B cell (primary cell): ENCODE data around the gene MAPK14. TPM values are rescaled to one million over a fixed set of nuclear protein-coding genes. Genes with fewer than 3 reads are reported as not detected.

Experiments
- ATAC-seq: fragments of 200-7000 bp; cut with Tn5 transposase; one replicate; pipeline ENCODE4 v1.10.0; 2021; ENCODE audit warnings: low read depth, mild to moderate bottlenecking, moderate number of reproducible peaks, moderate library complexity
- CTCF ChIA-PET: fragments of 350-600 bp; sonication (Branson Sonifier 250); formaldehyde crosslinking; loops from one replicate; lab custom pipeline; 2021; ENCODE audit warnings: antibody characterized with exemption, inconsistent platforms; lab: Charles Lee
- POLR2A ChIA-PET: fragments of 350-600 bp; sonication (Branson Sonifier 250); formaldehyde crosslinking; loops from one replicate; lab custom pipeline; 2021; ENCODE audit warnings: antibody characterized with exemption; lab: Charles Lee
- DNase-seq: peaks from one replicate; pipeline ENCODE4 v3.0.0; 2013
- H2AFZ ChIP-seq: 2 replicates; pipeline ENCODE4 v1.6.1; 2012; ENCODE audit warnings: mild to moderate bottlenecking, low read depth, low read length; ENCODE audit not compliant: insufficient read depth, poor library complexity, severe bottlenecking
- H3K27ac ChIP-seq, 2 donors: 1 replicate in 1 of 2; 2 replicates in 1 of 2; pipeline ENCODE4 v1.5.1; 2012 to 2013; ENCODE audit warnings: low read length in 2 of 2, mild to moderate bottlenecking in 2 of 2, moderate library complexity in 1 of 2
- H3K27me3 ChIP-seq, 4 experiments: fragments of 200-600 bp in 1 of 4; sonication (generic) in 1 of 4; replicated peaks in 1 of 4; 1 replicate in 2 of 4; 2 replicates in 2 of 4; pipeline versions ENCODE4 v1.6.1 to v1.7.0; 2013 to 2016; ENCODE audit warnings: low read length in 3 of 4, mild to moderate bottlenecking in 2 of 4, mixed read lengths in 1 of 4, moderate library complexity in 1 of 4; ENCODE audit not compliant: insufficient read depth in 4 of 4, control insufficient read depth in 3 of 4; ENCODE audit errors: control extremely low read depth in 1 of 4
- H3K36me3 ChIP-seq, 2 experiments: replicated peaks in 1 of 2; 1 replicate in 1 of 2; 2 replicates in 1 of 2; pipeline versions ENCODE4 v1.6.1 to v1.7.1; 2013; ENCODE audit warnings: low read length in 1 of 2; ENCODE audit not compliant: insufficient read depth in 2 of 2, control insufficient read depth in 1 of 2; ENCODE audit errors: control extremely low read depth in 1 of 2, extremely low read depth in 1 of 2
- H3K4me1 ChIP-seq, 2 donors: fragments of 200-600 bp in 1 of 2; sonication (generic) in 1 of 2; 1 replicate in 1 of 2; 2 replicates in 1 of 2; pipeline versions ENCODE4 v1.5.1 to v1.6.1; 2013 to 2017; ENCODE audit warnings: low read length in 2 of 2; ENCODE audit not compliant: control insufficient read depth in 2 of 2, insufficient read depth in 2 of 2
- H3K4me2 ChIP-seq: replicated peaks from 2 replicates; pipeline ENCODE3; 2012; ENCODE audit warnings: mild to moderate bottlenecking, low read depth, low read length; ENCODE audit not compliant: poor library complexity, severe bottlenecking
- H3K4me3 ChIP-seq, 5 experiments: fragments of 200-600 bp in 1 of 5; sonication (generic) in 1 of 5; 1 replicate in 3 of 5; 2 replicates in 2 of 5; pipeline versions ENCODE4 v1.5.1 to v1.7.0; 2011 to 2016; ENCODE audit warnings: low read length in 4 of 5, mild to moderate bottlenecking in 4 of 5, low read depth in 2 of 5, control low read depth in 1 of 5, moderate library complexity in 1 of 5; ENCODE audit not compliant: insufficient read depth in 1 of 5; ENCODE audit errors: control extremely low read depth in 1 of 5, extremely low read depth in 1 of 5
- H3K79me2 ChIP-seq: fragments of 200-600 bp; sonication (generic); one replicate; pipeline ENCODE4 v1.6.0; 2016; ENCODE audit warnings: low read length; ENCODE audit not compliant: control insufficient read depth, insufficient read depth
- H3K9ac ChIP-seq: fragments of 200-600 bp; sonication (generic); 2 replicates; pipeline ENCODE4 v1.6.1; 2017; ENCODE audit warnings: mild to moderate bottlenecking, low read length, moderate library complexity
- H3K9me3 ChIP-seq, 3 donors: one replicate each; pipeline versions ENCODE4 v1.6.1 to v1.7.1; 2013; ENCODE audit warnings: low read length in 2 of 3; ENCODE audit not compliant: control insufficient read depth in 2 of 3, insufficient read depth in 1 of 3; ENCODE audit errors: control extremely low read depth in 1 of 3
- H4K20me1 ChIP-seq: 2 replicates; pipeline ENCODE4 v1.6.0; 2012; ENCODE audit warnings: mild to moderate bottlenecking, low read length; ENCODE audit not compliant: insufficient read depth, control insufficient read depth, poor library complexity, severe bottlenecking
- H3K27ac Mint-ChIP-seq: one replicate; pipeline ENCODE4 v1.8.0; 2021; ENCODE audit warnings: mixed read lengths
- H3K27me3 Mint-ChIP-seq: one replicate; pipeline ENCODE4 v1.8.0; 2021; ENCODE audit warnings: mixed read lengths
- H3K4me1 Mint-ChIP-seq: one replicate; pipeline ENCODE4 v1.8.0; 2021; ENCODE audit warnings: mixed read lengths
- H3K4me3 Mint-ChIP-seq: one replicate; pipeline ENCODE4 v1.8.0; 2021; ENCODE audit warnings: mixed read lengths
- H3K9me3 Mint-ChIP-seq: one replicate; pipeline ENCODE4 v1.8.0; 2022; ENCODE audit warnings: mixed read lengths; ENCODE audit not compliant: insufficient read depth
- EZH2 ChIP-seq: IDR thresholded peaks from 2 replicates; pipeline ENCODE4 v1.6.1; 2012; ENCODE audit warnings: borderline replicate concordance, low read depth, mild to moderate bottlenecking, moderate library complexity, low read length; ENCODE audit not compliant: insufficient read depth, poor library complexity, severe bottlenecking
- WGBS: methylation state at CpG from one replicate; pipeline ENCODE4 v1.1.5; 2013; ENCODE audit warnings: missing lambda C conversion rate; ENCODE audit not compliant: insufficient coverage; 5-methylcytosine and 5-hydroxymethylcytosine counted together
- intact Hi-C: fragments of 100-400 bp; cut with micrococcal nuclease; formaldehyde crosslinking; loops from one replicate; pipeline ENCODE4 v1.10.0; 2022
- polyA plus RNA-seq: library from polyadenylated mRNA; depleted of rRNA; stranded (reverse); fragments of >200 nt; gene quantifications from 2 replicates; pipeline ENCODE4 v1.2.3, GENCODE V29; 2012
- total RNA-seq, 2 donors: library from RNA; stranded (reverse); fragments of 120-200 nt in 1 of 2; gene quantifications; 1 replicate in 1 of 2; 2 replicates in 1 of 2; pipeline versions ENCODE4 v1.2.3 to v1.2.4, GENCODE V29; 2013 to 2022
- TF ChIP-seq, protein P1 (sequence below): fragments of 200-600 bp; IDR thresholded peaks from one replicate; pipeline ENCODE4 v1.8.0; 2022; ENCODE audit warnings: antibody characterized with exemption, mild to moderate bottlenecking

MAPK14 gene
- total and polyA plus RNA-seq, 2 donors (not counting 1 experiment from before 2014, with no cell fraction given), result 19.5 to 50.4 TPM

DNA sequence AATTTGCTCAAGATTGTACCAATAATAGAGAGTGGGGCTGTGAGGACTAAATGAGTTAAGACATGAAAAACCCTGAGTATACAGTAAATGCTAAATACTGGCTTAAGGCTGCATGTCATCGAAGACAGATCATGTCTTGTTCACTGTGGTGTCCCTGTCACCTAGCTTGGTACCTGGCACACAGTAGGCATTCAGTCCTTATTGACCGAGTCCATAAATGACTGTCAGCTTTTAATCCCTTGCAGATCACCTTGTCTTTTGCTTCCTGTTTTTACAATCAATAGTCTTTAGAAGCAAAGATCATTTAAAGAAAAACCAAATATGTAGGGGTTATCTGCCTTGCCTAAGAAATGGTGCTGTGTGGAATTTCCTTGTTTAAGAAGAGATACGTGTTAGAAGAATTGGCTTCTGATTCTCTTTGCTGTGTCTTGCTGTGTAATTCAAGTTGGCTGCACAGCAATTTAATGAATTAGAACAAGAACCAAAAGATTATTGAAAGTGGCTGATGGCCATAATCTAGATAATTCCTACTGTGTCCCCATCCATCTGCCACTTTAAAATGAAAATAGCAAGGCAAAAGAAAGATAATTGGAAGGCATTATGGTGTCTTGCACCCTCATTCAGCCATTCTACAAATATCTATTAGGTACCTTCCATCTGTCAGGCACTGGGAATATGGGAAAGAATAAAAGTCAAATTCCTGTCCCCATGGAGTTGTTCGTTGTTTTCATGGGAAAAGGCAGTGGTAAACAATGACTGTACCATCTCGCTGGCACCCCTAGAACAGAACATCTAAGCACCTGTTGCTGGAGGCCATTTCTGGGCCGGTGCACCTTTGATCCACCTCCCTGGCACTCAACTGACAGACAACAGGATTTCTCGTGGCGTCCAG lies 90.3 kb downstream of the MAPK14 start:
- Histone ChIP-seq H3K4me2 (peak overlapping the region; percentile 77), H4K20me1 (no peaks in the 10 kb centered on the region), H3K79me2 (peaks cover 29% of the 10 kb centered on the region), H3K9me3 (no peaks in the 10 kb centered on the region), H3K4me1 (peaks cover 99 to 100% of the 10 kb centered on the region in 2 donors), H3K36me3 (no peaks in the 10 kb centered on the region), H3K27me3 (no peaks in the 10 kb centered on the region), H3K9ac (peak overlapping the region; percentile 4), H3K27ac (peak overlapping the region; percentile 95 to 96), H3K4me3 (peak overlapping the region in 1 of 5 experiments; percentile 4), H2AFZ (no peak overlapping the region)
- TF ChIP-seq, protein P1, sequence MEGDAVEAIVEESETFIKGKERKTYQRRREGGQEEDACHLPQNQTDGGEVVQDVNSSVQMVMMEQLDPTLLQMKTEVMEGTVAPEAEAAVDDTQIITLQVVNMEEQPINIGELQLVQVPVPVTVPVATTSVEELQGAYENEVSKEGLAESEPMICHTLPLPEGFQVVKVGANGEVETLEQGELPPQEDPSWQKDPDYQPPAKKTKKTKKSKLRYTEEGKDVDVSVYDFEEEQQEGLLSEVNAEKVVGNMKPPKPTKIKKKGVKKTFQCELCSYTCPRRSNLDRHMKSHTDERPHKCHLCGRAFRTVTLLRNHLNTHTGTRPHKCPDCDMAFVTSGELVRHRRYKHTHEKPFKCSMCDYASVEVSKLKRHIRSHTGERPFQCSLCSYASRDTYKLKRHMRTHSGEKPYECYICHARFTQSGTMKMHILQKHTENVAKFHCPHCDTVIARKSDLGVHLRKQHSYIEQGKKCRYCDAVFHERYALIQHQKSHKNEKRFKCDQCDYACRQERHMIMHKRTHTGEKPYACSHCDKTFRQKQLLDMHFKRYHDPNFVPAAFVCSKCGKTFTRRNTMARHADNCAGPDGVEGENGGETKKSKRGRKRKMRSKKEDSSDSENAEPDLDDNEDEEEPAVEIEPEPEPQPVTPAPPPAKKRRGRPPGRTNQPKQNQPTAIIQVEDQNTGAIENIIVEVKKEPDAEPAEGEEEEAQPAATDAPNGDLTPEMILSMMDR, result no peak
- no peak for TF ChIP-seq EZH2
- ATAC-seq (no peak), DNase-seq (no peak)
- 100% methylated on average over 3 of the region's 8 CpGs for WGBS
- no peaks in the 10 kb centered on the region for H3K9me3 Mint-ChIP-seq
- CTCF ChIA-PET, result interaction anchor here (2.7 kb wide), 1 partner anchor 22 kb away, joined by 13 read pairs; no protein-coding TSS in a partner anchor
- H3K4me1 Mint-ChIP-seq, result peaks cover 92% of the 10 kb centered on the region
- POLR2A ChIA-PET, result no interaction called here
- intact Hi-C loops, result no loop called here
- peak overlapping the region; percentile 97 for H3K27ac Mint-ChIP-seq
- peak overlapping the region; percentile 58 for H3K4me3 Mint-ChIP-seq
- H3K27me3 Mint-ChIP-seq, result no peaks in the 10 kb centered on the region
